CD4-positive, alpha-beta T cell treated with Interleukin-15 for 4 hours (primary cell): ENCODE data around the gene SSR4.
"Not testable (repeated sequence)": the region's sequence is repeated elsewhere in the genome, so short reads cannot be mapped to it uniquely, and the experiment has no call there.

Experiments used
- DNase-seq: peaks from one replicate; pipeline ENCODE4 v3.0.0-alpha.2; 2020; ENCODE audit warnings: low spot score

Gene SSR4

DNA sequence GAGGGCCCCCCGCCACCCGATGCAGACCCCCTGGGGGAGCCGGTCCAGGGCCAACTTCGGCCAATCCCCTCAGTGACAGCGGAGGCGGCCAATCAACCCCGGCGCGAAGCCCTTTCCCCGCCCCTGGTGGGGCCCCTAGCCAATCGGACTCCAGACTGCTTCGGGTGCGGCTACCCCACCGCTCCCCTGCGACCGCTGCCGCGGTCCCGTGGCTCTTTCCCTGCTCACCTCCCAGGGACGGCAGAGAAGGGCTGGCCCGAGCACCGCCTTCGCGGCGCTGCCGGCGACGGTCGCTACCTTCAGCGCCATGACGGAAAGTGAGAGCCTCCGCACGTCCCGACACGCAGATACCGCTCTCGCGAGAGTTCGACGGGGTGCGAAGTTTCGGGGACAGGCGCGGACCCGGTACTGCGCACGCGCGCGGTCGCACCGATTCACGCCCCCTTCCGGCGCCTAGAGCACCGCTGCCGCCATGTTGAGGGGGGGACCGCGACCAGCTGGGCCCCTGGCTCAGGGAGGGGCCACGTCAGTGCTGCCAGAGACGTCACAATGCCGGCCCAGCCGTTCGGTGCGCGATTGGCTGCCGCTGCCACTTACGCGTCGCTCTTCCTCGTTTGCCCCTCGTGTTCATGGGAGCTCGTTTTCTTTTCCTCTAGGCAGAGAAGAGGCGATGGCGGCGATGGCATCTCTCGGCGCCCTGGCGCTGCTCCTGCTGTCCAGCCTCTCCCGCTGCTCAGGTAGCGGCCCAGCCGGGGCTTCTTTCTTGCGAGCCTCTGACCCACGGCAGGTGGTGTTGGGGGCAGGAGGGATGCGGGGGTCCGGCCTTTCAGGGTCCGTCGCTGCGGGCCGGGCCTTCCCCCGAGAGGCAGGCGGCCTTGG, at the start of gene SSR4, which contains the start of gene IDH3G:
Gene SSR4 (plus strand): TSS at position 651 of the 879 bp plus-strand sequence. CDS start 20 bp downstream, at position 671.
Gene IDH3G (minus strand): TSS at position 358 of the 879 bp plus-strand sequence. CDS start 49 bp downstream, at position 309.
- DNase-seq, result peak; percentile 94

DNA sequence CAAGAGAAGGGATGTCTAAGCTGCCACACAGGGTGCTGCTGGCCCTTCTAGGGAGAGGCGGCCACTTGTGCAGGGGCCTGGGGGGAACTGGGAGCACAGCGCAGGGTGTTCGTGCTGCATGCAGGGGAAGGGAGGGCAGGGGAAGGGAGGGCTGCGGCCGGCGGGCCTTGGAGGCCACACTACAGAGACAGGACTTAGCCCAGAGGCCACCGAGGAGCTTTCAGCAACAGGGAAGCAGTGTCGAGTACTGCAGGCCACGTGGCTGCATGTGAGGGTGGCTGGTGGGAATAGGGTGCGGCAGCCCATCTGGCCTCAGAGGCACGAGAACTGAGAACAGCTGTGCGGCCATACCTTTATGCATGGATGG, 49.4 kb upstream of the SSR4 start:
- not testable (repeated sequence) for DNase-seq

GRCh38 chrX:153746359-153746758, 48.1 kb upstream of the SSR4 start:
- DNase-seq, result no peak

DNA sequence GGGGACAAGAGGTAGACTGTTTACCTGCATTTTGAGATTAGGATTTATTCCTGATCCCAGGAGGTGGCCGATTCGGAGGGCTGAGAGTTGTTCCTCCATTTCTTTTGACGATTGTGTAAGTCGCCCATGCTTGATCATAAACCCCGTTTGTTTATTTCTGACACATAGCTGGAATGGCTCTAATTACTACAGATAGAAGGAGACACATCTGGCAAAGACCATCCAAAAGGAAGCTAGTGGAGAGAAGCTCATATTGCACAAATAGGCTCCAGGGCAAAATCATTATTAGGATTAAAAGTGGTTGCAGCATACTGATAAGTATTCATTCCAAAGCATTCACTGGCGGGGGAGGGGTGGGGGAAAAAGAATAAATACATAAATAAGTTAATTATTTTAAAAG, 47.5 kb upstream of the SSR4 start:
- not testable (repeated sequence) for DNase-seq

DNA sequence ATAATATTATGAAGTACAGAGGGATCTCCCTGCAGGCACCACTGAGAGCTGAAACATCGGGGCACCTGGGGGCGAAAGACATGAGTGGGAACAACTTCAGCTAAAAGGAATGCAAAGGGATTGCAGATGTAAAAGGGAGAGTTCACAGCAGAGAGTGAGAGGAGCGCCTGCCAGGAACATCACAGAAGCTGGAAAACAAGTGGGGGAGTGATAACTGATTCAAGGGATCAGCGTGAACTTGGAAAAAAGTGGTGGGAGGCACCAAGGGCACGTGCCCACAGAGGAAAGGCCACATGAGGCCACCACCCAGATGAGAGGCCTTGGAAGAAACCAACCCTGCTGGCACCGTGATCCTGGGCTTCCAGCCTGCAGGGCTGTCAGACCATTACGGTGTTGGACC, 45.5 kb upstream of the SSR4 start:
- DNase-seq, result not testable (repeated sequence)

GRCh38 chrX:153750127-153750774, 44.2 kb upstream of the SSR4 start:
- DNase-seq, result no peak

- no peak for DNase-seq
Measured at GRCh38 chrX:153755136-153755535, 39.3 kb upstream of the SSR4 start.

- no peak for DNase-seq
Measured at GRCh38 chrX:153761863-153762262, 32.6 kb upstream of the SSR4 start.

DNA sequence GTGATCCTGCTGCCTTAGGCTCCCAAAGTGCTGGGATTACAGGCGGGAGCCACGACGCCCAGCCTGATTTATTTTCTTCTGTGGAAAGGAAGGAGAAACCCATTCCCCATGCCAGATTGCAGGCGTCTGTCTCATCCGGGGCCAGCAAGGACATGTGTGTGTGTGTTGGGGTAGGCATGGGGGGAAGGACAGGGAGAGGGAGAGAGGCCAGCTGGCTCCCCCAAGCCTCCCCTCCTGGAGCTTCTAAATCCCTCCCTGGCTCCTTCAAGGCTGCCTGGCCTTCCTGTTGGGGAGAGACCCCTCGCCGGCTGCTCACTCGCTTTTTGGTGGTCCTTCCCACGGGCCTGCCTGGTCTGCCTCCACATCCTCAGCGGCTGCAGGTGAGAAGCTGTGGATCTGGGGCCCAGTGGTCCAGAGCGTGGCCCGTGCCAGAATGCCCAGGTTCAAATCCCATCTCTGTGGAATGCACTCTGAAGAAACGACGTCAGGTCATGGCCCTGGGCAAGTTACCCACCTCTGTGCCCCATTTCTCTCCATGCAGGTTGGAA, 31.8 kb upstream of the SSR4 start:
- DNase-seq, result no peak

DNA sequence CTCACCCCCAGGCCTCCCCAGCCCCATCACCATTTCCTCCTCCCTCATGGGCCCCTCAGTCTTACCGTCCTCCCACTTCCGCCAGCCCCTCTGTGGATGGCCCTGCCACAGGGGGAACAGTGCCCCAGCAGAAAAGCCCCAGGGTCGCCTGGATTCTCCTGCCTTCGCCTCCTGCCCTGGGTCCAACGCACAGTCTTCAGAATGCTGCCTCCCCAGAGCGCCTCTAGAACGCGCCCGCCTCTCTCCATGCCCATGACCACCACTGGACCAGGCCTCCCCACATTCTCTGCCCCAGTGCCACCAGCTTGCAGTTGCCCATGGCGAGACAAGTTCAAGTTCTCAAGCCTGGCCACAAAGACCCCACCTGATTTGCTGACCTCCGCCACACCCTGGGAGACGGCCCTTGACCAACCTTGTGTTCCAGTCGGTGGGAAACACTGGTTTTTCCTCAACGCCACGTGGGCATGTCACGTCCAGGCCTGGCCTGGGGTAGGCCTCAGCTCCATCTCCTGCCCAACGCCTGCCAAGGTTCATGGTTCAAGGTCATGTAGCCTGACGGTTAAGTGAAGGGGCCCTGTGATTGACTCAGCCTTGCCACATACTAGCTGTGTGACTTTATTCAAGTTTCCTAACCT, 31.1 kb upstream of the SSR4 start:
- no peak for DNase-seq

- DNase-seq, result peak; percentile 73
Measured at GRCh38 chrX:153763989-153764755, 30.3 kb upstream of the SSR4 start, which contains the start of gene PLXNB3. Gene PLXNB3, plus strand, starts transcription at chrX:153764249. Its CDS starts 1,287 bp downstream, at chrX:153765536.

GRCh38 chrX:153764786-153765137, 29.7 kb upstream of the SSR4 start:
- no peak for DNase-seq

GRCh38 chrX:153765138-153766079, 29.1 kb upstream of the SSR4 start:
- DNase-seq, result no peak

DNA sequence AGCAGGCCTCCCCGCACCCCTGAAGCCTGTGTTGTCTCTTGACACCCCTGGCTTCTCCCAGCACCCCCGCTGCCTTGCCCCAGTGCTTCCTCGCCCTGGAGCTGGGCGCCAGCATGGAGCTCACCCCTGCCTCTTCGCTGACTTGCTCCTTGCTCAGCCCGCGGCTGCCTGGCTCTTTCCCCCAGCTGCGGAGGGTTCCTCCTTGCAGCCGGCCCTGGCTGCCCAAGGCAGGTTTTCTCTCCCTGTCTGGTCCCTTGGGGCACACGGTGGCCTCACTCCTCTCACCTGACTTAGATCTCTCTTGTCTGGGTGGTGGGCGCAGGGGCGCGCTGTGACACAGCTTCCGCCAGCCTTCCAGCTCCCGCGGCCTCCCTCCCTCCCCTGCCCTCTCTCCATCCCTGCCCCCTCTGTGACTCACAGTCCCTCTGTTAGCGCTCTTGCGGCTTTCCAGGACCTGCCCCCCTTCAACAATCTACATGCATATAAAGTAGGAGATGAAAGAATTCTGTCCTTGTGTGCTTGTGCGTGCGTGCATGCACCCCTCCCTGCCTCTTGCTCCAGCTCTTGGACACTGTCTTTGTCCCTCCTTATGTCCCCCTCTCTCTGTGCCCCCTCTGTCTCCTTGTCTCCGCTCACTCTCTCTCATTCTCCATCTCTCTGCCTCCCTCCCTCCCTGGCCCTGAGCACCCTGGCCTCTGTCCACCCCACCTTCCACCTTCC, 28.2 kb upstream of the SSR4 start:
- peak; percentile 13 for DNase-seq

DNA sequence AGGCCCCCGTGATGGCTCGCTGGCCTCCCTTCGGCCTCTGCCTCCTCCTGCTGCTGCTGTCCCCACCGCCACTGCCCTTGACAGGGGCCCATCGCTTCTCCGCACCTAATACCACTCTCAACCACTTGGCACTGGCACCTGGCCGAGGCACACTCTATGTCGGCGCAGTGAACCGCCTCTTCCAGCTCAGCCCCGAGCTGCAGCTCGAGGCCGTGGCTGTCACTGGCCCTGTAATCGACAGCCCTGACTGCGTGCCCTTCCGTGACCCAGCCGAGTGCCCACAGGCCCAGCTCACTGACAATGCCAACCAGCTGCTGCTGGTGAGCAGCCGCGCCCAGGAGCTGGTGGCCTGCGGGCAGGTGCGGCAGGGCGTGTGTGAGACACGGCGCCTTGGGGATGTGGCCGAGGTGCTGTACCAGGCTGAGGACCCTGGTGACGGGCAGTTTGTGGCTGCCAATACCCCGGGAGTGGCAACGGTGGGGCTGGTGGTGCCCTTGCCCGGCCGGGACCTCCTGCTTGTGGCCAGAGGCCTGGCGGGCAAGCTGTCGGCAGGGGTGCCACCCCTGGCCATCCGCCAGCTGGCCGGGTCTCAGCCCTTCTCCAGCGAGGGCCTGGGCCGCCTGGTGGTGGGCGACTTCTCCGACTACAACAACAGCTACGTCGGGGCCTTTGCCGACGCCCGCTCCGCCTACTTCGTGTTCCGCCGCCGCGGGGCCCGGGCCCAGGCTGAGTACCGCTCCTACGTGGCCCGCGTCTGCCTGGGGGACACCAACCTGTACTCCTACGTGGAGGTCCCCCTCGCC, 27.4 kb upstream of the SSR4 start:
- no peak for DNase-seq

GRCh38 chrX:153767674-153768055, 26.8 kb upstream of the SSR4 start:
- DNase-seq, result no peak

- no peak for DNase-seq
Measured at GRCh38 chrX:153768311-153769157, 25.9 kb upstream of the SSR4 start.
